ENCODE results near the gene DPYD. TPM values are rescaled to one million over a fixed set of nuclear protein-coding genes. Genes with fewer than 3 reads are reported as not detected.

DPYD gene
- polyA plus RNA-seq, 2 donors, result 6.7 to 10.0 TPM

DNA sequence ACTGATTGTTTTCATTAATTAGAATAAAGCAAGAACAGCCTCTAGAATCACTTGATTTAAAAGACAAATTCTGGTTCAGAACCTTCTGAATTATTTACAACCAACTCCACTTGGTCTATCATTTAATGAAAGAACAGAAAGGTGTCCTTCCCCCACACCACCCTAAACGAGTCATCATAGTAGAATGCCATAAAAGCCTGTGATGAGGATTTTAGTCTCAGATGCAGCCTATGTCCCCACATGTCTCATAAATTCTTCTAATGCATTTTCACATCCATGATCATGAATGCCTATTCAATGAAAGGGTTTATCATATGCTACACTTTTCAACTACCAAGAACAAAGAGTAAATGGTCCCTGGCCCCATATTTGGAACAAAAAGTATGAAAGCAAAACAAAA is 508.1 kb downstream of the DPYD start:
- WGBS, 2 donors, result 11 to 66% methylated on average over 1 of the region's 1 CpG
- Histone ChIP-seq H3K9me3 (ENCODE audit: control insufficient read depth in 2 of 2, insufficient read depth in 1 of 2, low read depth in 1 of 2, low read length in 1 of 2) (no peaks in the 10 kb centered on the region), H3K4me1 (ENCODE audit: control insufficient read depth in 2 of 2, insufficient read depth in 2 of 2, low read length in 1 of 2) (no peaks in the 10 kb centered on the region), H3K27ac (ENCODE audit: low read depth in 2 of 2, low read length in 1 of 2) (no peak overlapping the region), H3K4me3 (ENCODE audit: low read depth in 1 of 2, low read length in 2 of 2) (no peak overlapping the region), H3K36me3 (ENCODE audit: control insufficient read depth in 2 of 2, insufficient read depth in 2 of 2, low read length in 1 of 2) (no peaks in the 10 kb centered on the region), H3K27me3 (ENCODE audit: control insufficient read depth in 1 of 2, insufficient read depth in 2 of 2, low read length in 2 of 2) (no peaks in the 10 kb centered on the region)

- Histone ChIP-seq H3K36me3 (ENCODE audit: control insufficient read depth in 2 of 2, insufficient read depth in 2 of 2, low read length in 1 of 2) (peaks cover 0 to 2% of the 10 kb centered on the region in 2 donors), H3K4me1 (ENCODE audit: control insufficient read depth in 2 of 2, insufficient read depth in 2 of 2, low read length in 1 of 2) (no peaks in the 10 kb centered on the region), H3K27ac (ENCODE audit: low read depth in 2 of 2, low read length in 1 of 2) (no peak overlapping the region), H3K9me3 (ENCODE audit: control insufficient read depth in 2 of 2, insufficient read depth in 1 of 2, low read depth in 1 of 2, low read length in 1 of 2) (no peaks in the 10 kb centered on the region), H3K4me3 (ENCODE audit: low read depth in 1 of 2, low read length in 2 of 2) (no peak overlapping the region), H3K27me3 (ENCODE audit: control insufficient read depth in 1 of 2, insufficient read depth in 2 of 2, low read length in 2 of 2) (no peaks in the 10 kb centered on the region)
- WGBS, 2 donors, result 81 to 85% methylated on average over 4 of the region's 4 CpGs
Observed at GRCh38 chr1:97412166-97412565, 508.7 kb downstream of the DPYD start.

DNA sequence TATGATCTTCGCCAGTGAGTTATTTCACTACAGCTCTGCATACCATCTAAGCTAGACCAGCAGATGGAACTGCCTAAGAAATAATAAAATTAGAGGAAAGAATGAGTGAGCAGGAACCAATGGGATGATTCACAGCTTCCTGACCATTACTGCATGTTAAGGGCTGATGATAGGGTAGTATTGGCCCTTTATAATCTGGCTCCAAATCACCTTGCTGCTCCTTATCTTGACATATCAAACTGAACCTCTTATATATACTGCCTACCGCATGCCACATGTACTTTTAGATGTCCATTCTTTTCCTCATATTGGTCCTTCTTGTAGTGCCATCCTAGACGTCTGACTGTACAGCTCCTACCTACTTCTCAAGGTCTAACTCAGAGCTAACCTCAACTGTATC is 524.4 kb downstream of the DPYD start:
- peaks cover 0 to 2% of the 10 kb centered on the region in 2 donors for H3K9me3 ChIP-seq (ENCODE audit: control insufficient read depth in 2 of 2, insufficient read depth in 1 of 2, low read depth in 1 of 2, low read length in 1 of 2)
- H3K27me3 ChIP-seq (ENCODE audit: control insufficient read depth in 1 of 2, insufficient read depth in 2 of 2, low read length in 2 of 2), result no peaks in the 10 kb centered on the region
- no peaks in the 10 kb centered on the region for H3K36me3 ChIP-seq (ENCODE audit: control insufficient read depth in 2 of 2, insufficient read depth in 2 of 2, low read length in 1 of 2)
- H3K4me3 ChIP-seq (ENCODE audit: low read depth in 1 of 2, low read length in 2 of 2), result no peak overlapping the region
- no peaks in the 10 kb centered on the region for H3K4me1 ChIP-seq (ENCODE audit: control insufficient read depth in 2 of 2, insufficient read depth in 2 of 2, low read length in 1 of 2)
- no peak overlapping the region for H3K27ac ChIP-seq (ENCODE audit: low read depth in 2 of 2, low read length in 1 of 2)
- WGBS, 2 donors, result 72 to 95% methylated on average over 3 of the region's 3 CpGs

DNA sequence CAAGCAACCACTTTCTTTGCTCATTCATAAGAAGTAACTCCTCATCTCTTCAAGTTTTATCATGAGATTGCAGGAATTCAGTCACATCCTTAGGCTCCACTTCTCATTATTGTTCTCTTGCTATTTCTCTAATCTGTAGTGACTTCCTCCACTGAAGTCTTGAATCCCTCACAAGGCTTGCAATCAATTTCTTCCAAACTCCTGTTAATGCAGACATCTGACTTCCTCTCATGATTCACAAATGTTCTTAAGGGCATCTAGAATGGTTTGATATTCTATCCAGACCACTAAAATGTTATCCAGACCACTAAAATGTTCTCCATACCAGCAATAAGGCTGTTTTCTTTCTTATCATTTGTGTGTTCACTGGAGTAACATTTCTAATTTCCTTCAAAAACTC is 528.1 kb downstream of the DPYD start:
- Histone ChIP-seq H3K27me3 (ENCODE audit: control insufficient read depth in 1 of 2, insufficient read depth in 2 of 2, low read length in 2 of 2) (no peaks in the 10 kb centered on the region), H3K36me3 (ENCODE audit: control insufficient read depth in 2 of 2, insufficient read depth in 2 of 2, low read length in 1 of 2) (no peaks in the 10 kb centered on the region), H3K4me3 (ENCODE audit: low read depth in 1 of 2, low read length in 2 of 2) (no peak overlapping the region)

DNA sequence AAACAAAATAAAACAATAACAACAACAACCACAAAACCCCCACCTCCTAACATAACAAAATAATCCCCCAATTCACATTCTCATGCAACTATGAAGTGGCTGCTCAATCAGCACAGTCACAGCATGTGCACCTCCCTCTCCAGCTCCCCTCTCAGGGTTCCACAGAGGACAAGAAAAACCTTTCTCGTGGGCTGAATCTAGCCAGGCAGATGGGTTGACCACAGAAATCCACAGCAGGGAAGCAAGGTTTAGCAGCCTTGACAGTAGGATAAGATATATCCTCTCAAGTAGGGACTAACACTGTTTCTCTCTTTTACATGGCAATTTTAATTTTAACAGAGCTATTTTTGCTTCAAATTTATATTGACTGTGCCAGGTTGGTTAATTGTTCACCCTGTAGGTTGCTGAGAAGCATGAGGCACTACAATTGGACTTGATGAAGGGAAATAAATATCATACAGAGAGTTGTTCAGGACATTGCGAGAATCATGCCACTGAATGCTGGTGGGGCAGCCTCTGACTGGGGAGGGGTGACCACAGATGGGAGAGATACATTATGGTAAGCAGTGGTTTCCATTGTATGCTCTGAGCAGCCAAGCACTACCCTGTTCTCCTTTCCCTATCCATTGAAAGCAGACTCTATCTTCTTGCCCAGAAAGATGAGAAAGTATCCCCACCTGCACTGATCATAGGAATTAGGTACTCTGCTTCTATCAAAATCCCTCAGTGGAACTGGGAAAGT is 535.1 kb downstream of the DPYD start:
- H3K27me3 ChIP-seq (ENCODE audit: control insufficient read depth in 1 of 2, insufficient read depth in 2 of 2, low read length in 2 of 2), result no peaks in the 10 kb centered on the region
- WGBS, 2 donors, result 89 to 94% methylated on average over 2 of the region's 2 CpGs
- no peaks in the 10 kb centered on the region for H3K4me1 ChIP-seq (ENCODE audit: control insufficient read depth in 2 of 2, insufficient read depth in 2 of 2, low read length in 1 of 2)
- no peak overlapping the region for H3K27ac ChIP-seq (ENCODE audit: low read depth in 2 of 2, low read length in 1 of 2)
- no peaks in the 10 kb centered on the region for H3K36me3 ChIP-seq (ENCODE audit: control insufficient read depth in 2 of 2, insufficient read depth in 2 of 2, low read length in 1 of 2)
- H3K4me3 ChIP-seq (ENCODE audit: low read depth in 1 of 2, low read length in 2 of 2), result no peak overlapping the region
- no peaks in the 10 kb centered on the region for H3K9me3 ChIP-seq (ENCODE audit: control insufficient read depth in 2 of 2, insufficient read depth in 1 of 2, low read depth in 1 of 2, low read length in 1 of 2)

More for the DNA sequence above, 528.1 kb downstream of the DPYD start:
- Histone ChIP-seq H3K9me3 (ENCODE audit: control insufficient read depth in 2 of 2, insufficient read depth in 1 of 2, low read depth in 1 of 2, low read length in 1 of 2) (peaks cover 0 to 2% of the 10 kb centered on the region in 2 donors), H3K4me1 (ENCODE audit: control insufficient read depth in 2 of 2, insufficient read depth in 2 of 2, low read length in 1 of 2) (no peaks in the 10 kb centered on the region), H3K27ac (ENCODE audit: low read depth in 2 of 2, low read length in 1 of 2) (no peak overlapping the region)

DNA sequence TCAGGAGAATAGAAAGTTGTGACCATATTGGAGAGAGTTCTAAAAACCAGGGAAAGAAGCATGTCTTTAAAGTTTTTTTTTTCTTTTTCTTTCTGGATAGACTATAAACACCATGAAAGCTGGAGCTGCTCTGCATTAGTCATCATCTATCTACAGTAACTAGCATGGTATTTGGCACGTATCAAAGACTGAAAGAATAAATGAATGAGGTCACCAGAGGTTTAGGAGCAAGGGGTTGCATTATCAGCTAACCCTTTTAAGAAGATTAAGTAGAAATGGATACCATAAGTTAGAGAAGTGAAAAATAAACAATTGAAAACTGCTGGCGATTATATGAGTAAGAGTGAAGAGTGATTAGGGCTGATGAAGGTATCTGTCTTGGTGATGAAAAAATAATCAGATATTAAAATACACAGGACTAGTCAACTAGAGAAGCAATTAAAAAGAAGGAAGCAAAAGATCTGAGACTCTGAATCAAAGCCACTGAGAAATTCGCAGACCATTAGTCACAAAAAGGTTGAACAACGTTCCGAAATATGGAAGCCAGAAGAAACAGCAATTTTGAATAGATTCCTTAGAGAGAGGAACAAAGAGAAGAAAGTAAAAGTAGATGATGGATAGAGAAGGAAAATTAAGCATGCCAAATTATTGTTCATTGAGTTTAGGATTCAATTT is 536.4 kb downstream of the DPYD start:
- Histone ChIP-seq H3K9me3 (ENCODE audit: control insufficient read depth in 2 of 2, insufficient read depth in 1 of 2, low read depth in 1 of 2, low read length in 1 of 2) (no peaks in the 10 kb centered on the region), H3K4me1 (ENCODE audit: control insufficient read depth in 2 of 2, insufficient read depth in 2 of 2, low read length in 1 of 2) (no peaks in the 10 kb centered on the region), H3K27me3 (ENCODE audit: control insufficient read depth in 1 of 2, insufficient read depth in 2 of 2, low read length in 2 of 2) (no peaks in the 10 kb centered on the region), H3K36me3 (ENCODE audit: control insufficient read depth in 2 of 2, insufficient read depth in 2 of 2, low read length in 1 of 2) (no peaks in the 10 kb centered on the region), H3K27ac (ENCODE audit: low read depth in 2 of 2, low read length in 1 of 2) (no peak overlapping the region), H3K4me3 (ENCODE audit: low read depth in 1 of 2, low read length in 2 of 2) (no peak overlapping the region)
- WGBS, 2 donors, result 52 to 70% methylated on average over 5 of the region's 5 CpGs

DNA sequence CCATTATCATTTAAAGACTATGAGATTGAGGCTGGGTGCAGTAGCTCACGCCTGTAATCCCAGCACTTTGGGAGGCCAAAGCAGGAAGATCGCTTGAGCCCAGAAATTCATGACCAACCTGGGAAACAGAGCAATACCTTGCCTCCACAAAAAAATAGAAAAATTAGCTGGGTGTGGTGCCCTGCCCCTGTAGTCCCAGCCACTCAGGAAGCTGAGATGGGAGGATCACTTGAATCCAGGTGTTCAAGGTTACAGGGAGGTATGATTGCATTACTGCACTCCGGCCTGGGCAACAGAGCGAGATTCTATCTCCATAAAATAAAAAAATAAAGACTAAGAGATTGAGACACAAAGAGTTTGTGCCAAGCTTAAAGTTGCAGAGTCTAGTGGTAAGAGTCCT is 537.0 kb downstream of the DPYD start:
- Histone ChIP-seq H3K36me3 (ENCODE audit: control insufficient read depth in 2 of 2, insufficient read depth in 2 of 2, low read length in 1 of 2) (no peaks in the 10 kb centered on the region), H3K27me3 (ENCODE audit: control insufficient read depth in 1 of 2, insufficient read depth in 2 of 2, low read length in 2 of 2) (no peaks in the 10 kb centered on the region), H3K4me1 (ENCODE audit: control insufficient read depth in 2 of 2, insufficient read depth in 2 of 2, low read length in 1 of 2) (no peaks in the 10 kb centered on the region), H3K27ac (ENCODE audit: low read depth in 2 of 2, low read length in 1 of 2) (no peak overlapping the region), H3K9me3 (ENCODE audit: control insufficient read depth in 2 of 2, insufficient read depth in 1 of 2, low read depth in 1 of 2, low read length in 1 of 2) (no peaks in the 10 kb centered on the region), H3K4me3 (ENCODE audit: low read depth in 1 of 2, low read length in 2 of 2) (no peak overlapping the region)
- 84 to 88% methylated on average over 4 of the region's 4 CpGs for WGBS, 2 donors

DNA sequence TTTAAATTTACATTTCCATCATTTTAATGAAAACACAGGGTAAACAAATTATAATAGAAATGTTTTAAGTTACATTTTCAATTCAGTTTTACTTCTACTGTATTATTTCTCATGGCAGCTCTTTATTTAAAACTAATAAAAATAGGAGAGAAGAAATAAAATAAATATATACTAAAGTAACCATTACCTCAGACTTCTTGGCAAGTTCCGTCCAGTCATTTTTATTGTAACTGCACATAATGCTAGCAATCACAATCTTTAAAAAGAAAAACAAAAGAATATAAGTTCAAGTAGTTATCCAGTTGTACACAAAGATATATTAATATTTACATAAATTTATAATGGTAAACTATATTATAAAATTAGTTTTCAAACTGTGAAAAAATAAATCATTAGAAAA is 538.6 kb downstream of the DPYD start:
- Histone ChIP-seq H3K4me1 (ENCODE audit: control insufficient read depth in 2 of 2, insufficient read depth in 2 of 2, low read length in 1 of 2) (no peaks in the 10 kb centered on the region), H3K27me3 (ENCODE audit: control insufficient read depth in 1 of 2, insufficient read depth in 2 of 2, low read length in 2 of 2) (no peaks in the 10 kb centered on the region), H3K9me3 (ENCODE audit: control insufficient read depth in 2 of 2, insufficient read depth in 1 of 2, low read depth in 1 of 2, low read length in 1 of 2) (no peaks in the 10 kb centered on the region), H3K27ac (ENCODE audit: low read depth in 2 of 2, low read length in 1 of 2) (no peak overlapping the region), H3K4me3 (ENCODE audit: low read depth in 1 of 2, low read length in 2 of 2) (no peak overlapping the region), H3K36me3 (ENCODE audit: control insufficient read depth in 2 of 2, insufficient read depth in 2 of 2, low read length in 1 of 2) (peaks cover 0 to 2% of the 10 kb centered on the region in 2 donors)
- WGBS, 2 donors, result 94 to 100% methylated on average over 1 of the region's 1 CpG

DNA sequence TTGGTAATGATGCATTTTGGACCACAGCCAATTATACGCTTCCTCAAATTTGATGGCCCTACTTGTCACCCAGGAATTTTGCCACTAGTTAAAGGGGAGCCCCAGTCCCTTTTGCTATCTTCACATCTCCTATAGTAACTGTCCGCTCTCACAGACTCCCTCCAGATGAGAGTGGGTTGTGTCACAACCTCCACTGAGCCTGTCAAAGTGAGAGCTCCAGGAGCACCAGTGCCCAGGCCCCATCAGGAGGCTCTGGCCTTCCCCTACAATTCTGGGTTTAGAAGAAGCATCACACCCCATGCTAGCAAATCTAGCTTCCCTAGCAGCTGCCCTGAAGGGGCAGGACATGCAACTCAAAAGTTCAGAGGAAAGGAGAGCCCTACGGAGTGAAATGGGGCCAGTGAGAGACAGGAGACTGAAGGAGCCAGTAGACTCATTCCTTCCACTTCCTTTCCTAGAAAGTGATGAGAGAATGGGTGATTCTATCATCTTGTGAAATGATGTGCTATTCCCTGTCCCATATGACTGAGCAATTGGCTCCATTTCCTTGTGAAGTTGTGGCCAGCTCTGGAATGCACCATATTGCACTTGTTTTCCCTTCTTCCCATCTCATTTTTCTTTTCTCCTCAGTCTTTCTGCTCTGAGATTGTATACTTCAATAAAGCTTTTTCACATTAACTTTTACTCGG is 541.3 kb downstream of the DPYD start:
- H3K4me3 ChIP-seq (ENCODE audit: low read depth in 1 of 2, low read length in 2 of 2), result no peak overlapping the region
- no peaks in the 10 kb centered on the region for H3K27me3 ChIP-seq (ENCODE audit: control insufficient read depth in 1 of 2, insufficient read depth in 2 of 2, low read length in 2 of 2)
- peaks cover 0 to 2% of the 10 kb centered on the region in 2 donors for H3K36me3 ChIP-seq (ENCODE audit: control insufficient read depth in 2 of 2, insufficient read depth in 2 of 2, low read length in 1 of 2)
- no peak overlapping the region for H3K27ac ChIP-seq (ENCODE audit: low read depth in 2 of 2, low read length in 1 of 2)
- H3K4me1 ChIP-seq (ENCODE audit: control insufficient read depth in 2 of 2, insufficient read depth in 2 of 2, low read length in 1 of 2), result no peaks in the 10 kb centered on the region
- no peaks in the 10 kb centered on the region for H3K9me3 ChIP-seq (ENCODE audit: control insufficient read depth in 2 of 2, insufficient read depth in 1 of 2, low read depth in 1 of 2, low read length in 1 of 2)
- 85 to 92% methylated on average over 4 of the region's 4 CpGs for WGBS, 2 donors
